ENCODE results near the gene NR2C2. TPM values are rescaled to one million over a fixed set of nuclear protein-coding genes. Genes with fewer than 3 reads are reported as not detected.
A peak's percentile ranks its signal among the peaks of the same experiment; 100 is the strongest.
"Not testable (repeated sequence)": the region's sequence is repeated elsewhere in the genome, so short reads cannot be mapped to it uniquely, and the experiment has no call there.

The NR2C2 gene
- total and polyA plus RNA-seq, 9 donors: 11.4 to 56.7 (median 42.4) TPM

DNA sequence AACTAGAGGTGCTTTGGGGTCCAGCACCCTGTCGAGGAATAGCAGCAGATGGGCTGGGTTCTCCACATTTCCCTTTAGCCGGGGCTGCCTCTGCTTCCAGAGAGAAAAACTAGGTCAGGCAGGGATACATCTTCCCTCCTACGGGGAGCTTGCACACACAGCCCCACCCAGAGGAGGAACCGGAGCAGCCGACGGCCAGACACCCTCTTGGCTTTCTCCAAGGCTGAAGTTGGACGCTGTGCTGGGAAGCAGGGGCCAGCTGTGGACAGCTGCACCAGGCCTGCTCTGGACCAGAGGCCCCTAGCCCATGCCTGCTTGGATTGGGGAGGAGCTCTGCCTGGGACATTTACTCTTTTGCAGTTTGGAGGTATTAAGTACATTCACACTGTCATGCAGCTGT is 44.7 kb upstream of the NR2C2 start:
- no peak overlapping the region for H3K27ac ChIP-seq
- no peaks in the 10 kb centered on the region for H3K27me3 ChIP-seq
- H3K36me3 ChIP-seq: no peaks in the 10 kb centered on the region
- H3K4me3 ChIP-seq: no peak overlapping the region
- WGBS, 3 donors: 3 to 10% (median 7%) methylated on average over 7 of the region's 7 CpGs
- intact Hi-C loops (cut with DNase I): loop anchor here in 1 of 4 donors (10.0 kb wide), 1 partner anchor 998 kb away; no protein-coding TSS in a partner anchor
- no peaks in the 10 kb centered on the region for H3K9me3 ChIP-seq
- H3K4me1 ChIP-seq (ENCODE audit: insufficient read depth): peaks cover 2% of the 10 kb centered on the region
- TF ChIP-seq, protein P1, sequence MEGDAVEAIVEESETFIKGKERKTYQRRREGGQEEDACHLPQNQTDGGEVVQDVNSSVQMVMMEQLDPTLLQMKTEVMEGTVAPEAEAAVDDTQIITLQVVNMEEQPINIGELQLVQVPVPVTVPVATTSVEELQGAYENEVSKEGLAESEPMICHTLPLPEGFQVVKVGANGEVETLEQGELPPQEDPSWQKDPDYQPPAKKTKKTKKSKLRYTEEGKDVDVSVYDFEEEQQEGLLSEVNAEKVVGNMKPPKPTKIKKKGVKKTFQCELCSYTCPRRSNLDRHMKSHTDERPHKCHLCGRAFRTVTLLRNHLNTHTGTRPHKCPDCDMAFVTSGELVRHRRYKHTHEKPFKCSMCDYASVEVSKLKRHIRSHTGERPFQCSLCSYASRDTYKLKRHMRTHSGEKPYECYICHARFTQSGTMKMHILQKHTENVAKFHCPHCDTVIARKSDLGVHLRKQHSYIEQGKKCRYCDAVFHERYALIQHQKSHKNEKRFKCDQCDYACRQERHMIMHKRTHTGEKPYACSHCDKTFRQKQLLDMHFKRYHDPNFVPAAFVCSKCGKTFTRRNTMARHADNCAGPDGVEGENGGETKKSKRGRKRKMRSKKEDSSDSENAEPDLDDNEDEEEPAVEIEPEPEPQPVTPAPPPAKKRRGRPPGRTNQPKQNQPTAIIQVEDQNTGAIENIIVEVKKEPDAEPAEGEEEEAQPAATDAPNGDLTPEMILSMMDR (IDR thresholded peaks at IDR 0.05): no peak
- TF ChIP-seq EP300 (IDR thresholded peaks at IDR 0.05) (no peak), POLR2A (IDR thresholded peaks at IDR 0.05) (no peak)
- peak; percentile 76 to 87 (median 82) for DNase-seq

DNA sequence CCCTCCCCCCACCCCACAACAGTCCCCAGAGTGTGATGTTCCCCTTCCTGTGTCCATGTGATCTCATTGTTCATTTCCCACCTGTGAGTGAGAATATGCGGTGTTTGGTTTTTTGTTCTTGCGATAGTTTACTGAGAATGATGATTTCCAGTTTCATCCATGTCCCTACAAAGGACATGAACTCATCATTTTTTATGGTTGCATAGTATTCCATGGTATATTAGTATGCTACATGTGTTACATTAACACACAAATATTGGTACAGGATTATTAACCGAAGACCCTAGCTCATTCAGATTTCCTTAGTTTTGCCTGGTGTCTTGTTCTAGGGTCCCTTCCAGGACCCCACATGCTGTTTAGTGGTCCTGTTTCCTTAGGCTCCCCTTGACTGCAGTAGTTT is 43.9 kb upstream of the NR2C2 start:
- WGBS, 3 donors: 96 to 100% (median 97%) methylated on average over 1 to 3 of the region's 3 CpGs
- H3K27ac ChIP-seq; H3K9me3 ChIP-seq; H3K4me1 ChIP-seq (ENCODE audit: insufficient read depth); H3K4me3 ChIP-seq; H3K27me3 ChIP-seq; H3K36me3 ChIP-seq; DNase-seq: not testable (repeated sequence)
- intact Hi-C loops (cut with DNase I): loop anchor here in 1 of 4 donors (10.0 kb wide), 1 partner anchor 999 kb away; no protein-coding TSS in a partner anchor

DNA sequence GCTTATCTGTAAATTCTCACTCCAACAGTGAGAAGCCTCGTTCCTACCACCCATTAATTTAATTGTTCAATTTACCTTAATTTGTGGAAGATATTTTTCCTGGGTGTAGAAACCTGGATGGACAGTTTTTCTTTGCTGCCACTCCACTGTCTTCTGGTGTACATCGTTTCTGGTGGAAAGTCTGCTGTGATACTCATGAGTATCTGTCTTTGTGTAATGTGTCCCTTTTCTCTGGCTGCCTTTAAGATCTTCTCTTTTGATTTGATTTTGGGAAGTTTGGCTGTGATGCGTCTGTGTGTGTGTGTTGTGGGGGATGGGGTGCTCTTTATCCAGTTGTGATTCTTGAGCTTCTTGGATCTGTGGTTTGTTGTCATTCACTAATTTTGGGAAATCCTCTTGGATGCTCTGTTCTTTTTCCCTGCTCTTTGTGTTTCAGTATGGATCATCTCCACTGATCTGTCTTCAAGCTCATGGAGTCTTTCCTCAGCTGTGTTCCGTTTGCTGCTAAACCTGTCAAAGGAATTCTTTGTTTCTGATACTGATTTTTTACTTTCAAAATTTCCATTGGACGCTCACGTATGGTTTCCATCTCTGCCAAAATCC is 42.2 kb upstream of the NR2C2 start:
- WGBS, 3 donors: 91 to 94% (median 92%) methylated on average over 6 of the region's 6 CpGs
- peaks cover 2% of the 10 kb centered on the region for H3K4me1 ChIP-seq (ENCODE audit: insufficient read depth)
- no peaks in the 10 kb centered on the region for H3K9me3 ChIP-seq
- no peaks in the 10 kb centered on the region for H3K36me3 ChIP-seq
- no peaks in the 10 kb centered on the region for H3K27me3 ChIP-seq
- intact Hi-C loops (cut with DNase I): loop anchor here in 1 of 4 donors (10.0 kb wide), 1 partner anchor 1000 kb away; no protein-coding TSS in a partner anchor
- no peak for DNase-seq
- no peak overlapping the region for H3K27ac ChIP-seq
- TF ChIP-seq POLR2A (IDR thresholded peaks at IDR 0.05) (no peak), EP300 (IDR thresholded peaks at IDR 0.05) (no peak)
- TF ChIP-seq, protein P1 (IDR thresholded peaks at IDR 0.05): no peak
- no peak overlapping the region for H3K4me3 ChIP-seq

DNA sequence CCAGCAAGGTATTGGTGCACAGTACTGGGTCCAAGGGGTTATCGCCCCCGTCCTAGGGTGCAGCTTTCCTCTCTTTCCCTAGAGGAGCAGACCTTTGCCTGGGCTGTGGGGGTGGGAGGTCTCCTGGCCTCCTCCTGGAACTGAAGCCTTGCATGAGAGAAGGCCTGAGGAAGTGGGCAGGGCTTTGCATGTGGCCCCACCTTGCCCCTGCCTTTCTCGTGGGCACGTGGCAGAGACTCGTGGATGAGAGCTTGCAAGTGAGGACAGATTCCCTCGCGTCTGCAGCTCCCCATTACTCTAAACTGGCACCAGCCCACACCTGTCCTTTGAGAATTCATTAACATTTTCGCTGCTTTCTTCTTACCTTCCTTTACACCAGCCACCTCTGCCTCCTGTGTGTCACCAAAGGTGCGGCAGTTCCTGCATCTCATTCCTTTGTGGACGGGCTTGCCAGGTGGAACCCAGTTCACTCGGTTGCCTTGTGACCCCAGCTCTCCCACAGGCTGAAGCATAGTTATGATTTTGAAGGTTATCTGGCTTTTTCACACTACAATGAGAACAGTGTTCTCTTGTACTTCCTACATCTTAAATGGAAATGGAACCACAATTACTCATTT is 40.9 kb upstream of the NR2C2 start:
- no peaks in the 10 kb centered on the region for H3K36me3 ChIP-seq
- WGBS, 3 donors: 80 to 91% (median 85%) methylated on average over 11 of the region's 11 CpGs
- no peak for DNase-seq
- H3K9me3 ChIP-seq: no peaks in the 10 kb centered on the region
- H3K4me1 ChIP-seq (ENCODE audit: insufficient read depth): peaks cover 2% of the 10 kb centered on the region
- H3K4me3 ChIP-seq: no peak overlapping the region
- H3K27ac ChIP-seq: no peak overlapping the region
- TF ChIP-seq POLR2A (IDR thresholded peaks at IDR 0.05): no peak
- TF ChIP-seq EP300 (IDR thresholded peaks at IDR 0.05): no peak
- TF ChIP-seq, protein P1 (IDR thresholded peaks at IDR 0.05): no peak
- H3K27me3 ChIP-seq: no peaks in the 10 kb centered on the region
- intact Hi-C loops (cut with DNase I): loop anchor here in 1 of 4 donors (10.0 kb wide), 1 partner anchor 1002 kb away; no protein-coding TSS in a partner anchor

Data from ovary (tissue), 9 donors.